Activated CD4-positive, alpha-beta T cell treated with anti-CD3 and anti-CD28 coated beads, Interleukin-2, amount 50 U/mL, for 4 hours (primary cell): ENCODE data around the gene PHF20.
"Not testable (repeated sequence)": the region's sequence is repeated elsewhere in the genome, so short reads cannot be mapped to it uniquely, and the experiment has no call there.

Experiments
- DNase-seq, 2 experiments: peaks; one replicate each; pipeline ENCODE4 v3.0.0-alpha.2; 2020

Gene PHF20

DNA sequence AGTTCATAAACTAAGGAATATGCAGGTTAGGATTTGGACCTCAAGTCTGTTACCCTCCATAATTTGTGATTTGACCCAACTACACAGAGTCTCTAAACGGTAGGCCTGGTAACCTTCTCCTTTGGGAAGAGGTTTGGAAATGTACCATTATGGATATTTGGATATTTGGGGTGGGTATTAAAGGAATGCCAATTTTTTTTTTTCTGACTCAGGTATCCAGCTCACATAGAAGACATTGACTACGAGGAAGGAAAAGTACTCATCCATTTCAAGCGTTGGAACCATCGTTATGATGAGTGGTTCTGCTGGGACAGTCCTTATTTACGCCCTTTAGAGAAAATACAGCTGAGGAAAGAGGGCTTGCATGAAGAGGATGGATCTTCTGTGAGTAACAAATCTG, 70.5 kb downstream of the PHF20 start:
- DNase-seq, result no peak

DNA sequence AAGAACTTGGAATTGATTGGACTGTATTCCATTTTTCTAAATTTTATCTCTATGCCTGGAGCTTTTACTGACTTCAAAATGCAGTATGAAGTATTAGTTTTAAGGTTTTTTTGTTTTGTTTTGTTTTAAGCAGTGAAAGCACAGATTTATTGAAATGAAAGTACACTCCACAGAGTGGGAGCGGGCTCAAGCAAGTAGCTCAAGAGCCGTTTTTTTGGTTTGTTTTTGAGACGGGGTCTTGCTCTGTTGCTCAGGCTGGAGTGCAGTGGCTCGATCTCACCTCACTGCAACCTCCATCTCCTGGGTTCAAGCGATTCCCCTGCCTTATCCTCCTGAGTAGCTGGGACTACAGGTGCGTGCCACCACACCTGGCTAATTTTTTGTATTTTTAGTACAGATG, 72.1 kb downstream of the PHF20 start:
- not testable (repeated sequence) for DNase-seq

GRCh38 chr20:35845561-35845960, 73.7 kb downstream of the PHF20 start:
- DNase-seq, result no peak

DNA sequence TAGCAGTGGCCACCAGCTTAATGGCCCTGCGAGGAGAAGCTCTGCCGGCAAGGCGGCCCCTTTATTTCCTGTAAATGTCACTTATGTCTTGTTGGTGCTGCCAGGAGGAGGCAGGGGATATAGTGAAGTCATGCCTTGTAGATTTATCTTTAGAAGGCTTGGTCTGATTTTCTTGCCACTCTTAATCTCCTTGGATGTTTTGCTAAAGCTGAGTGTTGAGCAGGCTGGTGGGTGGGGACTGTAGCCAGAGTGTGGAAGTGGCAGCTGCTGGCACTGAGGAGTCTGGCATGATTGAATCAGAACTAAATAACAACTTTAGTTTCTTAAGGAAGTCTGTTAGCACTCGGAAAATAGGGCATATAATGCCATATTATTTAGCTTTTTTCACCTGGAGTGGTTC, 77.9 kb downstream of the PHF20 start:
- no peak for DNase-seq

DNA sequence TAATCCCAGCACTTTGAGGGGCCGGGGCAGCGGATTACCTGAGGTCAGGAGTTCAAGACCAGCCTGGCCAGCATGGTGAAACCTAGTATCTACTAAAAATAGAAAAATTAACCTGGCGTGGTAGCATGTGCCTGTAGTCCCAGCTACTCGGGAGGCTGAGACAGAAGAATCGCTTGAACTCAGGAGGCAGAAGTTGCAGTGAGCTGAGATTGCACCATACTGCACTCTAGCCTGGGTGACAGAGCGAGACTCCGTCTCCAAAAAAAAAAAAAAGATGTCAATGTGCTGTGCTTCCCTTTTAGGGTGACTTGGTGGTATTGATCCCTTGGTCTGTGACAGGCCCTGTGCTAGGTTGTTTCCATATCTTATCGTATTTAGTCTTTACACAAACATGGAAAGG, 79.8 kb downstream of the PHF20 start:
- not testable (repeated sequence) for DNase-seq

DNA sequence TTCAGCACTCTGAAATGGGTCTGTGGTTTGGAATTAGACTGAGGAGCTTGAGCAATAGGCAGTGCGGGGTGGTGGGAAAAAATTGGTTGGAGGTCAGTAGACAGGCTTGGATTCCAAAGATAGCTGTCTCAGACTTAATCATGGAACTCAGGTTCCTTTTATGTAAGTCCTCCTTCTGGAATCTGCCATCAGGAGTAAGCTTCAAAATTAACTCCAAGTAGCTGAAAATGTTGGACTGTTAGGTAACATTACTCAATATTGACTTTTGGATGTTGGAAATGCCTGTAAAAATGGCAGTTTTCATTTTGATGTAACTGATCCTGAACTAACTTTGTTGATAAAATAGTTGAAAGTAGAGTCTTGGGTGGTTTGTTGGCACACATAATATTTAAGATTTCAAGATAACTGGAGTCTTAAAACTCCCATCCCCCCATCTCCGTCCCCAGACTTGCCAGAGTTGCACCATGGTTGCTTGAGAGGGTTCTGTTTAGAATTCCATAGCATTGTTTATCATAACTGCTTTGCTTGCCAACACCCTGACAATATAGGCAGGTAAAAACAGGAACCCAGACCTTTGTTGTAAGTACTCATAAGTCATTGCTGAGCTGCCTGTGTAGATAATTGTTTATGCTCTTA, 83.0 kb downstream of the PHF20 start:
- DNase-seq, result no peak

GRCh38 chr20:35855641-35856040, 83.8 kb downstream of the PHF20 start:
- not testable (repeated sequence) for DNase-seq

GRCh38 chr20:35856866-35857265, 85.1 kb downstream of the PHF20 start:
- DNase-seq, result no peak

GRCh38 chr20:35866418-35867202, 94.8 kb downstream of the PHF20 start:
- no peak for DNase-seq

DNA sequence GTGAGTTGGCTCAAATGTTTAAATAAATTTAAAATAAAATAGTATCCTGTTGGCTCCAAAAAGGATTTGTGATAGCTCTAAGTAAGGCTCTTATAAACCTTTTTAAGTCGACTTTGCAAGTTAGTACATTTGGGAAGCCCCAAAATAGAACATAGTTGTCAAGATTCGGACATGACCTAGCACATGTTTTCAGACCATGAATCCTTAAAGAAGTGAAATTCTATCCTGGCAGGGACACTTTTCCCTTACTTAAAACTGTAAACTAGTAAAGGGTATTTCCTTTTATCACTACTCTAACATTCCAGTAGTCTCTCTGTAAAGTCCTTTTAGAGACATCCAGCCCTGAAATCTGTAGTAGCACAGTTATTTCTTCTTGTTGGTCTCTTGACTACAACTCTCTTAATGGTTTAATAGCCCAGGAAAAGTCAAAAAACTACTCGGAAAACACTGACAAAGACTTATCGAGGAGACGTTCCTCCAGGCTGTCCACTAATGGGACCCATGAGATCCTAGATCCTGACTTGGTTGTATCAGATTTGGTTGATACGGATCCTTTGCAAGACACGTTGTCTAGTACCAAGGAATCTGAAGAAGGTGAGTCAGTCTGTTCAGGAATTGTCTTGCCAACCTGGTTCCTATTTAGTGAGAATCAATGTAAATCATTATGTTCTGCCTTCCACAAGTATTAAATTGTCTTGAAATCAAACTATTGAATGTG, 98.9 kb downstream of the PHF20 start:
- no peak for DNase-seq

GRCh38 chr20:35871259-35871771, 99.5 kb downstream of the PHF20 start:
- DNase-seq, result no peak

DNA sequence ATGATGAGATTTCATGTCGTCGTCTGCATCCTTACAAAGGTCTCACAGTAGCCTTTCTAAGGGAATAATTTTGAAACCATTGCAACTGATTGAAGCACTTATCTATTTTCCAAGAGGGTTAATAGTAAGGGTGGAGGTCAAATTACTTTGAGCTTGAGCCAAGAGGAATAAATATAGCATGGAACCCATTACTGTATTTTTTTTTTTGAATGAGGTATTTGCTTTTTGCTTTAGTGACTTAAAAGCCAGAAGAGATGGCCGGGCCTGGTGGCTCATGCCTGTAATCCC, 104.2 kb downstream of the PHF20 start:
- DNase-seq, result no peak

- DNase-seq, result no peak
Observed at GRCh38 chr20:35877611-35878010, 105.8 kb downstream of the PHF20 start.

DNA sequence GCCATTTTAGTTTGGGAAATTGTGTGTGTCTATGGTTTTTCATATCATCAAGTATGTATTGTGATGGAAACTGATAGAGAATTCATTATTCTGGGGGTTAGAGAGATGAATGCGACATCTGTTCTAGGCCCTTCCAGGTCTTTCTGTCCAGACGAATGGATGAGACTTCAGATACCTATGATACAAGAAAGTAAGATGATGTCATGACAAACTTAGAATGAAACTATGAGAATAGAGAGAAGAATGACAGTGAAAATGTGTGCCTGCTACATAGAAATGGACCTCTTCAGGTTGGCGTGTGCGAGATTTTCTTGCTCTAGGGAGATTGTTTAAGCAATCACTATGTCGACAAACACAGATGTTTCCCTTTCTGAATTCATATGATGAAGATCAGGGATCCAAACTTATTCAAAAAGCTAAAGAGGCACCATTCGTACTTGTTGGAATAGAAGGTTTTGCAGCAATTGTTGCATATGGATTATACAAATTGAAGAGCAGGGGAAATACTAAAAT, 106.4 kb downstream of the PHF20 start:
- DNase-seq, result no peak

- DNase-seq, result no peak
Observed at GRCh38 chr20:35881676-35882075, 109.9 kb downstream of the PHF20 start.

DNA sequence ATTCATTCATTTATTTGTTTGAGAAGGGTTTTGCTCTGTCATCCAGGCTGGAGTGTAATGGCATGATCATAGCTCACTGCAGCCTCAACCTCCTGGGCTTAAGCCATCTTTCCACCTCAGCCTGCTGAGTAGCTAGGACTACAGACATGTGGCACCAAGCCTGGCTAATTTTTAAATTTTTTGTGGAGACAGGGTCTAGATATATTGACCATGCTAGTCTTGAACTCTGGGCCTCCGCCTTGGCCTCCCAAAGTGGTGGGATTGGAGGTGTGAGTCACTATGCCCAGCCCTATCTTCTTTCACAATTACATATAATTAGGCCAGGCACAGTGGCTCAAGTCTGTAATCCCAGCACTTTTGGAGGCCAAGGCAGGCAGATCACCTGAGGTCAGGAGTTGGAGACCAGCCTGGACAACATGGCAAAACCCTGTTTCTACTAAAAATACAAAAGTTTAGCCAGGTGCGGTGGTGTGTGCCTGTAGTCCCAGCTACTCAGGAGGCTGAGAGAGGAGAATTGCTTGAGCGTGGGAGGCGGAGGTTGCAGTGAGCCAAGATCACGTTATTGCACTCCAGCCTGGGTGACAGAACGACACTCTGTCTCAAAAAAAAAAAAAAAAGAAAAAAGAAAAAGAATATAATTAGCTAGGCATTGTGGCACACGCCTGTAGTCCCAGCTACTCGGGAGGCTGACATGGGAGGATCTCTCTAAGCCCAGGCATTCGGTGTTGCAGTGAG, 110.8 kb downstream of the PHF20 start:
- not testable (repeated sequence) for DNase-seq

- no peak for DNase-seq
Observed at GRCh38 chr20:35883336-35883777, 111.5 kb downstream of the PHF20 start.

DNA sequence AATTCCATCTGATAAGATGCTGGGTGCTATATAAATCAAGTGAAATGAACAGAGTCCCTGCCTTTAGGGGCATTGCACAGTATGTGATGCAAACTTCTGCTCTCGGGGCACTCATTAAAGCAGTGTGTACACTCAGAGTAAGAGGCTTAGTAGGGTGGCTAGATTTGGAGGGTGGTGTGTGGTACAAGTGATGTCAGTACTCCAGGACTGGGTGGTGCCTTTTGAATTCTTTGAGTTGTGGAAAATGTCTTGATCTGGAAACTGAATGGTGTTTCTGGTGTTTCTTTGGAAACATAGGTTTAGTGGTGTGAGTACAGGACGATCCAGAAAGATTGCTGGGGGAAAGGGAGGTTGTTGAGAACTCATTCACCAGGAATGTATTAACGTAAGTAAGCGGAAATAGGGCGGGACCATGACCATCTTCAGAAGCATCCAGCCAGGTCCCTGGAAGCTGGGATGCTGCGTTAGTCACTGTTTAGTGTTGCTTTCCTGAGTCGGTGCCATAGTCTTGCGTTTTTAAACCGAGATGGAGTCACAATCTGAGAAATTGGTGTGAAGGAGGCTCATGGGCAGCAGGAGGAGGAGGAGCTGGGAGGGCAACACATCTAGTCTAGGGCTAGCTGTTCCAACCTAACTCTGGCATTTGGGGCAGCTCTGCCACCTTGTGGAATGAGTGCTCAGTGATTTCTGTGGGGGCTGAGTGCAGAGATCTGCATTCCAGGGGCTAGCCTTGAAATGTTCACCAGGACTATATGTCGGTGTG, 112.1 kb downstream of the PHF20 start:
- peak; percentile 49 to 52 for DNase-seq

GRCh38 chr20:35884541-35884865, 112.7 kb downstream of the PHF20 start:
- no peak for DNase-seq

- no peak for DNase-seq
Observed at GRCh38 chr20:35885212-35885611, 113.4 kb downstream of the PHF20 start.

DNA sequence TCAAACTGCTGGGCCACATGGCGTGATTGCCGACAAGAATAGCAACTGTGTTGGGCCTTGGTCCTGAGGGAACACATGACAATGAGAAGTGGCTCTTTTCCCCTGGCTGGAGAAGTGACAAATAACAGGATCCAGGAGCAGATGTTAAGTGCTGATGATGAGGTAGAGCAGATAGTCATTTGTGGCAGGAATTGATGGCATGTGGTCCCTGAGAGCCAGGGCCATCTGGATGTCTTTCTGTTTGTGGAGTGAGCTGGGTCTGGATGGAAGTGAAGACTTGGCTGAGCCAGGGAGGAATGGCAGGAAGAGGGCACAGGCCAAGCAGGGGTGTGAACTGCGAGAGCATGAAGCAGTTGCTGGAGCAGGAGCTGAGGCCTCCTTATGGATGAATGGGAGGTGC, 114.7 kb downstream of the PHF20 start:
- no peak for DNase-seq

DNA sequence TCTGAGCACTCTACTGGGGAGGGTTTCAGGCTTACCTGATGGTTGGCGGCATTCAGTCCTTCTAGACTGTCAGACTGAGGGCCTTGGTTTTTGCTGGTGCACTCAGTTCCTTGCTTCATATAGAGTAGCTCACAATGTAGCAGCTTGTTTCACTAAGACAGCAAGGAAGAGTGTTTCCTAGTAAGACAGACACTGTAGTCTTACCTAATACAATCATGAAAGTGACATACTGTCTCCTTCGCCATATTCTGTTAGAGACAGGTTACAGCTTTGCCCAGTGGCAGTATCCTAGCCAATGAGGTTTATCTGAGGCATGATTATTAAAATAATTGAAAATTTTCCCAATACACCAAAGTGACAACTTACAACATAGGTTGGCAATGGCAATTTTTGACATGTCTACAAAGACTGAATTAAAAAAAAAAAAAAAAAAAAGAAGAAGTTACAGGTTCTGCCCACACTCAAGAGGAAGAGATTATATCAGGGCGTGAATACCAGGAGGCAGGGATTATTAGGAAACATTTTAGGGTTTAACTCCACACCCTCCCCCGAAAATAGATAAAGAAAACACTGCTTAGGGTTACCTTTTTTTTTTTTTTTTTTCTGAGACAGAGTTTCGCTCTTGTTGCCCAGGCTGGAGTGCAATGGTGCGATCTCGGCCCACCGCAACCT, 115.7 kb downstream of the PHF20 start:
- no peak for DNase-seq
